AG04450 (cell line): ENCODE results near the gene NKIRAS2. TPM values are rescaled to one million over a fixed set of nuclear protein-coding genes. Genes with fewer than 3 reads are reported as not detected.

ENCODE experiments used
- CTCF ChIA-PET: fragments of 300-600, 350-600 bp; formaldehyde crosslinking; extraction: SDS; loops from one replicate; lab custom pipeline; 2022; ENCODE audit warnings: antibody characterized with exemption, inconsistent platforms; lab: Charles Lee
- POLR2A ChIA-PET: fragments of 350-600 bp; formaldehyde crosslinking; extraction: SDS; loops from one replicate; lab custom pipeline; 2021; ENCODE audit warnings: antibody characterized with exemption, inconsistent platforms; lab: Yijun Ruan, JAX
- DNase-seq: peaks from one replicate; pipeline ENCODE4 v3.0.0-alpha.2; 2011; ENCODE audit warnings: low read depth, low spot score
- H3K27ac ChIP-seq: one replicate; pipeline ENCODE4 v1.5.1; 2012; ENCODE audit warnings: low read depth, low read length, control low read depth
- H3K27me3 ChIP-seq: one replicate; pipeline ENCODE4 v1.6.0; 2012; ENCODE audit warnings: low read length; ENCODE audit not compliant: control insufficient read depth, insufficient read depth
- H3K4me3 ChIP-seq: 2 replicates; pipeline ENCODE4 v1.5.1; 2011; ENCODE audit warnings: mild to moderate bottlenecking, low read depth, low read length, control low read depth
- H3K9me3 ChIP-seq: 2 replicates; pipeline ENCODE4 v1.5.1; 2012; ENCODE audit warnings: low read length; ENCODE audit not compliant: control insufficient read depth, insufficient read depth
- polyA plus RNA-seq: library from polyadenylated mRNA; depleted of rRNA; stranded (reverse); fragments of >200 nt; gene quantifications from 2 replicates; pipeline ENCODE4 v1.2.3, GENCODE V29; 2011
- TF ChIP-seq, protein P1 (sequence below): IDR thresholded peaks from 2 replicates; pipeline ENCODE4 v1.5.1; 2011; ENCODE audit warnings: low read depth, low read length, control low read depth, inconsistent platforms

Gene NKIRAS2
- polyA plus RNA-seq, 1 experiment: 46.5 TPM

DNA sequence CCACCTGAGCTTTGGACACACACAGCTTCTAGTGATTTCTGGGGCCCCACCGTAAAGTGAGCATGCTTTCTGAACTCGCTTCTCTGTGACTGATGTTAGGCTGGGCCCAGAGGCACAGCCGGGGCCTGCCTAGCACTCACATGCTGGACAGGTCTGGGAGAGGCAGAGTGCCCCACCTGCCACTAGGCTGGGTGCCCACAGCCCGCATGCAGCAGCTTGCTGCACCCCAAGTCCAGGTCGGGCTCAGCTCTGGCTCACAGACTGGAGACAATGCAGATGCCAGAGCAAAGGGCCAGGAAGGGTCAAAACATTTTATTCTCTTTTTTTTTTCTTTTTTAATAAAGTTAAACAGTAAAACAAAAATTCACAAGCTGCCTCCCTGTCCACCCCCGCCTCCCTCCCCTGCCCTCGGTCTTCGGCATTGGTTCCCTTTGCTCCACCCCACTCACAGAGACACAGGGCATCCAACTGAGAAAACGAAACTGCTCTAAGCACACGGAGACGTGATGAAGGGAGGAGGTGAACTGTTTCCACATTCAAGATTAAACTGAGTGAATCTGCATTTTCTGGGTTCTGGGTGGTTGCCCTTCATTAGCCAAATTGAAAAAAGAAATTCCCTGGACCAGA is 43.6 kb upstream of the NKIRAS2 start:
- Histone ChIP-seq H3K27ac (no peak overlapping the region), H3K4me3 (no peak overlapping the region)

DNA sequence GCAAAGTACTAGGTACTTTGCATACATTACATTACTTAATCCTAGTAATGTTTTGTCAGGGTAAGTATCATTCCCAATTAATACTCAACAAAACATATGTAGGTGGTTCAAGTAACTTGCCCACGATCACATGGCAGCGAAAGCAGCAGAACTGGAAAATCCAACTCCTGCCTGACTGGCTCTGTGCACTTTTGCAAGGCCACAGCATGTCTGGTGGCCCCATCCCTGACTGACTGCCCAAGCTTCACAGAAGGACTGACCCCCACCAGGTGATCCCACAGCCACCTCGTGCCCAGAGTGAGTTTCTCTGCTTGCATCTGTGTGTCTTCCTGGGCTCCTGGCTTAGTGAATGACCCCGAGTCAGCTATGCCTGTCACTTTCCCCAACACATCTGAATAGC is 41.9 kb upstream of the NKIRAS2 start:
- POLR2A ChIA-PET: no interaction called here
- TF ChIP-seq, protein P1, sequence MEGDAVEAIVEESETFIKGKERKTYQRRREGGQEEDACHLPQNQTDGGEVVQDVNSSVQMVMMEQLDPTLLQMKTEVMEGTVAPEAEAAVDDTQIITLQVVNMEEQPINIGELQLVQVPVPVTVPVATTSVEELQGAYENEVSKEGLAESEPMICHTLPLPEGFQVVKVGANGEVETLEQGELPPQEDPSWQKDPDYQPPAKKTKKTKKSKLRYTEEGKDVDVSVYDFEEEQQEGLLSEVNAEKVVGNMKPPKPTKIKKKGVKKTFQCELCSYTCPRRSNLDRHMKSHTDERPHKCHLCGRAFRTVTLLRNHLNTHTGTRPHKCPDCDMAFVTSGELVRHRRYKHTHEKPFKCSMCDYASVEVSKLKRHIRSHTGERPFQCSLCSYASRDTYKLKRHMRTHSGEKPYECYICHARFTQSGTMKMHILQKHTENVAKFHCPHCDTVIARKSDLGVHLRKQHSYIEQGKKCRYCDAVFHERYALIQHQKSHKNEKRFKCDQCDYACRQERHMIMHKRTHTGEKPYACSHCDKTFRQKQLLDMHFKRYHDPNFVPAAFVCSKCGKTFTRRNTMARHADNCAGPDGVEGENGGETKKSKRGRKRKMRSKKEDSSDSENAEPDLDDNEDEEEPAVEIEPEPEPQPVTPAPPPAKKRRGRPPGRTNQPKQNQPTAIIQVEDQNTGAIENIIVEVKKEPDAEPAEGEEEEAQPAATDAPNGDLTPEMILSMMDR: no peak
- CTCF ChIA-PET: no interaction called here
- no peak for DNase-seq
- H3K4me3 ChIP-seq: no peak overlapping the region
- H3K9me3 ChIP-seq: no peaks in the 10 kb centered on the region
- H3K27me3 ChIP-seq: no peaks in the 10 kb centered on the region
- no peak overlapping the region for H3K27ac ChIP-seq

More for the DNA sequence above, 43.6 kb upstream of the NKIRAS2 start:
- TF ChIP-seq, protein P1: no peak
- ChIA-PET CTCF (interaction anchor here (0.8 kb wide), 1 partner anchor 125 kb away, joined by 3 read pairs; no protein-coding TSS in a partner anchor), POLR2A (interaction anchor here (0.6 to 1.4 kb wide), 4 partner anchors 9 to 908 kb away, joined by 3 to 6 read pairs (median 3); partner anchors contain the start of genes ACLY and CNP)
- no peak for DNase-seq
- Histone ChIP-seq H3K27me3 (no peaks in the 10 kb centered on the region), H3K9me3 (no peaks in the 10 kb centered on the region)

DNA sequence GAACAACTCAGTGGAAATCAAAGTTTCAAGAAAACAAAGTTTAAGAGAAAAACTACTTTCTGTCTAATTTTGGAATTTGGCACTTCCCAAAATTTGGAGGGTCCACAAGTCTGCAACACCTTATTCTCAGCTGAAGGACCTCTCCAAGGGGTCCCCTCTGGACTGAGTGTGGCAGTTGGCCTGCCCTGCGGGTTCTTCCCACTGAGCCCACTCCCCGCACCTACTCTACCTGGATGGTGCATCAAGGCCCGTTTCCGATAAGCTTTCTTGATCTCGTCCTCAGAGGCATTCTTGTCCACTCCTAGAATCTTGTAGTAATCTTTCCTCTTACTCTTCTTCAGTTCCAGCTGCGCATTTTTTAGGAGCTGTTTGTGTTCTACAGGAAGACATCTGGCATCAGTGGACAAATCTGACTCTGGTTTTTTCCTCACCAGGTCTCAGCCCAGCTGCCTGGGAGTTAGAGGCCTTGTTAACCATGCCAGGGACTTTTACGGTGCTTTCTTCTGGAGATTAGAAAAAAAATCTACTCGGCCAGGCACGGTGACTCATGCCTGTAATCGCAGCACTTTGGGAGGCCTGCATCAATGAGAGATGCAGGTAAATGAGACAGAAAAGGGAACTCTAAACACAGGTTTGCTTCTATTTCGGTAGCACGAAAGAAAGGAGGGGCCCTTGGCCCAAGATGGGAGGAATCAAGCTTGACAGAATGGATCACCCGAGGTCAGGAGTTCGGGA is 37.7 kb upstream of the NKIRAS2 start:
- no peak for DNase-seq
- Histone ChIP-seq H3K27ac (no peak overlapping the region), H3K27me3 (no peaks in the 10 kb centered on the region), H3K9me3 (no peaks in the 10 kb centered on the region), H3K4me3 (no peak overlapping the region)
- CTCF ChIA-PET: no interaction called here
- TF ChIP-seq, protein P1: no peak
- POLR2A ChIA-PET: interaction anchor here (0.6 kb wide), 1 partner anchor 297 kb away, joined by 5 read pairs; no protein-coding TSS in a partner anchor

DNA sequence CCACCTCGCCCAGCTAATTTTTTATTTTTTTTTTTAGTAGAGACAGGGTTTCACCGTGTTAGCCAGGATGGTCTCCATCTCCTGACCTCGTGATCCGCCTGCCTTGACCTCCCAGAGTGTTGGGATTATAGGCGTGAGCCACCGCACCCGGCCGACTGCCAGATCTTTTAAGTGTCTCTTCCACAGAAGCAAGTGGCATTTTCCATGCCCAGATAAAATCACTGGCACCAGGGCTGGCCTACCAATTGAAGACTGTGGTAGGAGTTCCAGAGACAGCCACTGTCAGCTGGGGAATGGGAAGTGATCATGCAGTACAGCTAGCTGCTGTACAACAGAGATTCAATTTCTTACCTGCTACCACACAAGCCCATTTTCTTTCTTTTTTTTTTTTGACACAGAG is 35.4 kb upstream of the NKIRAS2 start:
- no peaks in the 10 kb centered on the region for H3K27me3 ChIP-seq
- no peak for DNase-seq
- TF ChIP-seq, protein P1: no peak
- H3K9me3 ChIP-seq: no peaks in the 10 kb centered on the region
- H3K27ac ChIP-seq: no peak overlapping the region
- CTCF ChIA-PET: no interaction called here
- POLR2A ChIA-PET: no interaction called here
- H3K4me3 ChIP-seq: no peak overlapping the region

DNA sequence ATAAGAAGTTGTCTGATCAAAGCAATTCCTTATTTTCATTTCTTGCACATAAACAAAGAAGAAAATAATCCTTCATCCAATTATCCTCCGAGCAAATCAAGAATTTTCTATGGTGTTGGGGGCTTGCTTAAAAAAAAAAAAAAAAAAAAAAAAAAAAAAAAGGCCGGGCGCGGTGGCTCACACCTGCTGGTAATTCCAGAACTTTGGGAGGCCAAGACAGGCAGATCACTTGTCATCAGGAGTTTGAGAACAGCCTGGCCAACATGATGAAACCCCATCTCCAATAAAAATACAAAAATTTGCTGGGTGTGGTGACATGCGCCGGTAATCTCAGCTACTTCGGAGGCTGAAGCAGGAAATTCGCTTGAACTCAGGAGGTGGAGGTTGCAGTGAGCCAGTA is 34.0 kb upstream of the NKIRAS2 start:
- no peak overlapping the region for H3K4me3 ChIP-seq
- no peaks in the 10 kb centered on the region for H3K9me3 ChIP-seq
- no peaks in the 10 kb centered on the region for H3K27me3 ChIP-seq
- H3K27ac ChIP-seq: no peak overlapping the region
- CTCF ChIA-PET: interaction anchor here (1.0 kb wide), 1 partner anchor 23 kb away, joined by 3 read pairs; no protein-coding TSS in a partner anchor
- TF ChIP-seq, protein P1: no peak
- POLR2A ChIA-PET: no interaction called here
- no peak for DNase-seq
